GM18498 (cell line): ENCODE data around the gene FKBP1A.
"Not testable (repeated sequence)": the region's sequence is repeated elsewhere in the genome, so short reads cannot be mapped to it uniquely, and the experiment has no call there.

ENCODE experiments used
- ATAC-seq: cut with Tn5 transposase; IDR thresholded peaks from one replicate; pipeline ENCODE4 v1.9.1; 2021; ENCODE audit warnings: mild to moderate bottlenecking, moderate library complexity; ENCODE audit not compliant: unreplicated experiment

The FKBP1A gene

GRCh38 chr20:1369970-1370369 lies 22.9 kb downstream of the FKBP1A start:
- ATAC-seq: no peak

- ATAC-seq: no peak
These were observed 24.2 kb downstream of the FKBP1A start for GRCh38 chr20:1368448-1369199.

- no peak for ATAC-seq
These were observed 25.4 kb downstream of the FKBP1A start for GRCh38 chr20:1367479-1367878.

GRCh38 chr20:1364106-1364505 lies 28.7 kb downstream of the FKBP1A start:
- no peak for ATAC-seq

GRCh38 chr20:1363522-1363921 lies 29.3 kb downstream of the FKBP1A start:
- ATAC-seq: no peak

GRCh38 chr20:1362484-1362883 lies 30.4 kb downstream of the FKBP1A start:
- no peak for ATAC-seq

GRCh38 chr20:1360094-1360846 lies 32.6 kb downstream of the FKBP1A start:
- no peak for ATAC-seq

GRCh38 chr20:1357921-1358671 lies 34.8 kb downstream of the FKBP1A start:
- ATAC-seq: no peak

GRCh38 chr20:1353956-1354355 lies 38.9 kb downstream of the FKBP1A start:
- no peak for ATAC-seq

- no peak for ATAC-seq
These were observed 46.4 kb downstream of the FKBP1A start for GRCh38 chr20:1346315-1346969.

GRCh38 chr20:1345756-1346093 lies 47.1 kb downstream of the FKBP1A start:
- no peak for ATAC-seq

GRCh38 chr20:1345030-1345755 lies 47.7 kb downstream of the FKBP1A start:
- ATAC-seq: no peak

GRCh38 chr20:1343446-1344124 lies 49.3 kb downstream of the FKBP1A start:
- ATAC-seq: not testable (repeated sequence)

- no peak for ATAC-seq
These were observed 51.1 kb downstream of the FKBP1A start for GRCh38 chr20:1341561-1342265.

- no peak for ATAC-seq
These were observed 54.1 kb downstream of the FKBP1A start for GRCh38 chr20:1338801-1339200.

GRCh38 chr20:1338096-1338495 lies 54.8 kb downstream of the FKBP1A start:
- ATAC-seq: no peak

GRCh38 chr20:1337441-1337840 lies 55.4 kb downstream of the FKBP1A start:
- no peak for ATAC-seq

- ATAC-seq: no peak
These were observed 56.0 kb downstream of the FKBP1A start for GRCh38 chr20:1336699-1337367.
